ENCODE data around the gene DDA1. TPM values are rescaled to one million over a fixed set of nuclear protein-coding genes. Genes with fewer than 3 reads are reported as not detected.

DDA1 gene
- total and polyA plus RNA-seq, 9 of the 15 experiments (the other 6 are each of a cell fraction or from before 2014, with no cell fraction given) = 1.4 to 83.8 (median 33.8) TPM

- TF ChIP-seq ZNF436 (CRISPR knock-in tag; IDR thresholded peaks at IDR 0.05) (no peak), JUNB (CRISPR knock-in tag; conservative IDR thresholded peaks at IDR 0.05) (no peak), ZNF384 (IDR thresholded peaks at IDR 0.05; ENCODE audit: low read depth, low read length) (no peak), ILK (tag; IDR thresholded peaks at IDR 0.05; ENCODE audit: borderline replicate concordance, low read depth) (no peak), LEF1 (IDR thresholded peaks at IDR 0.05) (0 out of 2 replicates have a peak, but pooled peaks have one; percentile 47), PCBP1 (IDR thresholded peaks at IDR 0.05; ENCODE audit: low read depth, low read length, poor library complexity, severe bottlenecking) (peak; percentile 38), HDAC3 (IDR thresholded peaks at IDR 0.05; ENCODE audit: borderline replicate concordance, partially characterized antibody) (no peak), E4F1 (CRISPR knock-in tag; IDR thresholded peaks at IDR 0.05; ENCODE audit: borderline replicate concordance) (no peak), HOXB6 (CRISPR knock-in tag; IDR thresholded peaks at IDR 0.05; ENCODE audit: borderline replicate concordance) (no peak), NKRF (IDR thresholded peaks at IDR 0.05; ENCODE audit: borderline replicate concordance) (no peak; the same call in 1 of the 2 replicates), PHB (CRISPR knock-in tag; IDR thresholded peaks at IDR 0.05) (0 out of 2 replicates have a peak, but pooled peaks have one; percentile 65), ZNF239 (CRISPR knock-in tag; IDR thresholded peaks at IDR 0.05) (no peak), ZNF445 (CRISPR knock-in tag; IDR thresholded peaks at IDR 0.05; ENCODE audit: low read depth) (no peak), HNRNPUL1 (IDR thresholded peaks at IDR 0.05; ENCODE audit: low read length) (no peak), ZNF197 (CRISPR knock-in tag; IDR thresholded peaks at IDR 0.05; ENCODE audit: low read depth) (no peak), HNRNPH1 (optimal IDR thresholded peaks at IDR 0.05; ENCODE audit: low read depth, low read length) (no peak), SRSF9 (IDR thresholded peaks at IDR 0.05; ENCODE audit: borderline replicate concordance, low read depth, low read length) (no peak)
- TF ChIP-seq, protein P1, sequence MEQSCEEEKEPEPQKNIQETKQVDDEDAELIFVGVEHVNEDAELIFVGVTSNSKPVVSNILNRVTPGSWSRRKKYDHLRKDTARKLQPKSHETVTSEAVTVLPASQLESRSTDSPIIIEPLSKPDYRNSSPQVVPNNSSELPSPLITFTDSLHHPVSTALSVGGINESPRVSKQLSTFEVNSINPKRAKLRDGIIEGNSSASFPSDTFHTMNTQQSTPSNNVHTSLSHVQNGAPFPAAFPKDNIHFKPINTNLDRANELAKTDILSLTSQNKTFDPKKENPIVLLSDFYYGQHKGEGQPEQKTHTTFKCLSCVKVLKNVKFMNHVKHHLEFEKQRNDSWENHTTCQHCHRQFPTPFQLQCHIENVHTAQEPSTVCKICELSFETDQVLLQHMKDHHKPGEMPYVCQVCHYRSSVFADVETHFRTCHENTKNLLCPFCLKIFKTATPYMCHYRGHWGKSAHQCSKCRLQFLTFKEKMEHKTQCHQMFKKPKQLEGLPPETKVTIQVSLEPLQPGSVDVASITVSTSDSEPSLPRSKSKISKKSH (CRISPR knock-in tag; IDR thresholded peaks at IDR 0.05) = no peak
- TF ChIP-seq, protein P2, sequence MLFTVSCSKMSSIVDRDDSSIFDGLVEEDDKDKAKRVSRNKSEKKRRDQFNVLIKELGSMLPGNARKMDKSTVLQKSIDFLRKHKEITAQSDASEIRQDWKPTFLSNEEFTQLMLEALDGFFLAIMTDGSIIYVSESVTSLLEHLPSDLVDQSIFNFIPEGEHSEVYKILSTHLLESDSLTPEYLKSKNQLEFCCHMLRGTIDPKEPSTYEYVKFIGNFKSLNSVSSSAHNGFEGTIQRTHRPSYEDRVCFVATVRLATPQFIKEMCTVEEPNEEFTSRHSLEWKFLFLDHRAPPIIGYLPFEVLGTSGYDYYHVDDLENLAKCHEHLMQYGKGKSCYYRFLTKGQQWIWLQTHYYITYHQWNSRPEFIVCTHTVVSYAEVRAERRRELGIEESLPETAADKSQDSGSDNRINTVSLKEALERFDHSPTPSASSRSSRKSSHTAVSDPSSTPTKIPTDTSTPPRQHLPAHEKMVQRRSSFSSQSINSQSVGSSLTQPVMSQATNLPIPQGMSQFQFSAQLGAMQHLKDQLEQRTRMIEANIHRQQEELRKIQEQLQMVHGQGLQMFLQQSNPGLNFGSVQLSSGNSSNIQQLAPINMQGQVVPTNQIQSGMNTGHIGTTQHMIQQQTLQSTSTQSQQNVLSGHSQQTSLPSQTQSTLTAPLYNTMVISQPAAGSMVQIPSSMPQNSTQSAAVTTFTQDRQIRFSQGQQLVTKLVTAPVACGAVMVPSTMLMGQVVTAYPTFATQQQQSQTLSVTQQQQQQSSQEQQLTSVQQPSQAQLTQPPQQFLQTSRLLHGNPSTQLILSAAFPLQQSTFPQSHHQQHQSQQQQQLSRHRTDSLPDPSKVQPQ (CRISPR knock-in tag; IDR thresholded peaks at IDR 0.05; ENCODE audit: borderline replicate concordance) = no peak
Measured at GRCh38 chr19:17305517-17306284, 3.7 kb upstream of the DDA1 start, which contains the start of gene MRPL34 (continued).

Measured in K562 (cell line).